CD14-positive monocyte (primary cell): ENCODE data around the gene TLK2. TPM values are rescaled to one million over a fixed set of nuclear protein-coding genes. Genes with fewer than 3 reads are reported as not detected.
A peak's percentile ranks its signal among the peaks of the same experiment; 100 is the strongest.

Experiments
- DNase-seq, 3 donors: peaks; one replicate each; pipeline ENCODE4 v3.0.0-alpha.2; 2011 to 2022
- H2AFZ ChIP-seq: 2 replicates; pipeline ENCODE4 v1.6.0; 2012; ENCODE audit warnings: mild to moderate bottlenecking, low read depth, low read length, inconsistent platforms; ENCODE audit not compliant: insufficient read depth, poor library complexity, severe bottlenecking
- H3K27ac ChIP-seq, 2 donors: 1 replicate in 1 of 2; 2 replicates in 1 of 2; pipeline ENCODE4 v1.5.1; 2012 to 2013; ENCODE audit warnings: low read length in 2 of 2, control low read depth in 1 of 2, inconsistent platforms in 1 of 2, low read depth in 1 of 2, mild to moderate bottlenecking in 1 of 2
- H3K27me3 ChIP-seq, 2 donors: one replicate each; pipeline versions ENCODE4 v1.6.0 to v1.6.1; 2011 to 2013; ENCODE audit warnings: low read length in 2 of 2; ENCODE audit not compliant: control insufficient read depth in 2 of 2, insufficient read depth in 2 of 2
- H3K36me3 ChIP-seq, 2 donors: replicated peaks in 1 of 2; 1 replicate in 1 of 2; 2 replicates in 1 of 2; pipeline versions ENCODE4 v1.5.1 to v1.6.1; 2012 to 2013; ENCODE audit warnings: low read length in 2 of 2, control low read depth in 1 of 2, inconsistent platforms in 1 of 2, mild to moderate bottlenecking in 1 of 2; ENCODE audit not compliant: insufficient read depth in 2 of 2, control insufficient read depth in 1 of 2
- H3K4me1 ChIP-seq, 2 donors: 1 replicate in 1 of 2; 2 replicates in 1 of 2; pipeline versions ENCODE4 v1.5.1 to v1.6.1; 2012 to 2013; ENCODE audit warnings: low read length in 2 of 2, control low read depth in 1 of 2, inconsistent platforms in 1 of 2, mild to moderate bottlenecking in 1 of 2, moderate library complexity in 1 of 2; ENCODE audit not compliant: insufficient read depth in 2 of 2, control insufficient read depth in 1 of 2
- H3K4me2 ChIP-seq: replicated peaks from 2 replicates; pipeline ENCODE3; 2012; ENCODE audit warnings: low read length, moderate library complexity, mild to moderate bottlenecking; ENCODE audit not compliant: poor library complexity, severe bottlenecking; ENCODE audit errors: extremely low read depth
- H3K4me3 ChIP-seq, 3 experiments: fragments of 200-600 bp in 1 of 3; sonication (generic) in 1 of 3; replicated peaks in 1 of 3; 1 replicate in 2 of 3; 2 replicates in 1 of 3; pipeline ENCODE4 v1.5.1; 2011 to 2013; ENCODE audit warnings: low read length in 3 of 3, mild to moderate bottlenecking in 3 of 3, control low read depth in 2 of 3, low read depth in 2 of 3, inconsistent platforms in 1 of 3, moderate library complexity in 1 of 3
- H3K79me2 ChIP-seq: 2 replicates; pipeline ENCODE4 v1.6.0; 2012; ENCODE audit warnings: mild to moderate bottlenecking, control low read depth, inconsistent platforms, low read length, moderate library complexity; ENCODE audit not compliant: insufficient read depth
- H3K9ac ChIP-seq: 2 replicates; pipeline ENCODE4 v1.6.0; 2017; ENCODE audit warnings: low read length, mild to moderate bottlenecking; ENCODE audit not compliant: insufficient read depth, poor library complexity, severe bottlenecking
- H3K9me3 ChIP-seq, 2 donors: replicated peaks in 1 of 2; 1 replicate in 1 of 2; 2 replicates in 1 of 2; pipeline versions ENCODE4 v1.5.1 to v1.6.1; 2012 to 2013; ENCODE audit warnings: low read length in 2 of 2, control low read depth in 1 of 2; ENCODE audit not compliant: control insufficient read depth in 1 of 2, insufficient read depth in 1 of 2
- H4K20me1 ChIP-seq: 2 replicates; pipeline ENCODE4 v1.6.0; 2012; ENCODE audit warnings: mild to moderate bottlenecking, low read length, control low read depth, moderate library complexity; ENCODE audit not compliant: insufficient read depth
- H3K27ac Mint-ChIP-seq, 7 donors: one replicate each; pipeline ENCODE4 v1.8.0; 2020; ENCODE audit warnings: mild to moderate bottlenecking in 7 of 7, mixed read lengths in 7 of 7, moderate library complexity in 6 of 7, inconsistent platforms in 2 of 7
- H3K27me3 Mint-ChIP-seq, 3 donors: one replicate each; pipeline ENCODE4 v1.8.0; 2021 to 2022; ENCODE audit warnings: low read depth in 3 of 3, mild to moderate bottlenecking in 3 of 3, mixed read lengths in 3 of 3, moderate library complexity in 3 of 3, inconsistent platforms in 1 of 3
- H3K36me3 Mint-ChIP-seq, 2 donors: one replicate each; pipeline ENCODE4 v1.8.0; 2020; ENCODE audit warnings: mixed read lengths in 2 of 2, inconsistent platforms in 1 of 2, mild to moderate bottlenecking in 1 of 2
- H3K4me1 Mint-ChIP-seq: one replicate; pipeline ENCODE4 v1.8.0; 2020; ENCODE audit warnings: mild to moderate bottlenecking, mixed read lengths
- H3K4me3 Mint-ChIP-seq, 2 donors: one replicate each; pipeline ENCODE4 v1.8.0; 2020; ENCODE audit warnings: mild to moderate bottlenecking in 2 of 2, mixed read lengths in 2 of 2, moderate library complexity in 1 of 2
- H3K9me3 Mint-ChIP-seq, 7 donors: one replicate each; pipeline ENCODE4 v1.8.0; 2020 to 2022; ENCODE audit warnings: mixed read lengths in 7 of 7, mild to moderate bottlenecking in 6 of 7, moderate library complexity in 6 of 7, inconsistent platforms in 2 of 7
- WGBS: methylation state at CpG from one replicate; pipeline ENCODE4 v1.1.5; 2013; ENCODE audit warnings: missing lambda C conversion rate; ENCODE audit not compliant: insufficient coverage; 5-methylcytosine and 5-hydroxymethylcytosine counted together
- intact Hi-C, 2 donors: fragments of 100-400 bp; cut with micrococcal nuclease; formaldehyde crosslinking; loops; one replicate each; pipeline versions ENCODE4 v1.15.0 to v1.15.1; 2023
- polyA plus RNA-seq, 3 donors: library from polyadenylated mRNA; depleted of rRNA in 1 of 3; unstranded in 2 of 3; stranded (reverse) in 1 of 3; fragments of 300-500 nt in 2 of 3; fragments of >200 nt in 1 of 3; fragmentation: Illumina TruSeq in 2 of 3; gene quantifications; 1 replicate in 2 of 3; 2 replicates in 1 of 3; pipeline ENCODE4 v1.2.3, GENCODE V29; 2012 to 2021
- TF ChIP-seq, protein P1 (sequence below): fragments of 200-600 bp; IDR thresholded peaks from one replicate; pipeline ENCODE4 v1.8.0; 2022; ENCODE audit warnings: antibody characterized with exemption, mild to moderate bottlenecking

TLK2 gene
- polyA plus RNA-seq, 3 donors: 4.0 to 28.2 (median 4.3) TPM

DNA sequence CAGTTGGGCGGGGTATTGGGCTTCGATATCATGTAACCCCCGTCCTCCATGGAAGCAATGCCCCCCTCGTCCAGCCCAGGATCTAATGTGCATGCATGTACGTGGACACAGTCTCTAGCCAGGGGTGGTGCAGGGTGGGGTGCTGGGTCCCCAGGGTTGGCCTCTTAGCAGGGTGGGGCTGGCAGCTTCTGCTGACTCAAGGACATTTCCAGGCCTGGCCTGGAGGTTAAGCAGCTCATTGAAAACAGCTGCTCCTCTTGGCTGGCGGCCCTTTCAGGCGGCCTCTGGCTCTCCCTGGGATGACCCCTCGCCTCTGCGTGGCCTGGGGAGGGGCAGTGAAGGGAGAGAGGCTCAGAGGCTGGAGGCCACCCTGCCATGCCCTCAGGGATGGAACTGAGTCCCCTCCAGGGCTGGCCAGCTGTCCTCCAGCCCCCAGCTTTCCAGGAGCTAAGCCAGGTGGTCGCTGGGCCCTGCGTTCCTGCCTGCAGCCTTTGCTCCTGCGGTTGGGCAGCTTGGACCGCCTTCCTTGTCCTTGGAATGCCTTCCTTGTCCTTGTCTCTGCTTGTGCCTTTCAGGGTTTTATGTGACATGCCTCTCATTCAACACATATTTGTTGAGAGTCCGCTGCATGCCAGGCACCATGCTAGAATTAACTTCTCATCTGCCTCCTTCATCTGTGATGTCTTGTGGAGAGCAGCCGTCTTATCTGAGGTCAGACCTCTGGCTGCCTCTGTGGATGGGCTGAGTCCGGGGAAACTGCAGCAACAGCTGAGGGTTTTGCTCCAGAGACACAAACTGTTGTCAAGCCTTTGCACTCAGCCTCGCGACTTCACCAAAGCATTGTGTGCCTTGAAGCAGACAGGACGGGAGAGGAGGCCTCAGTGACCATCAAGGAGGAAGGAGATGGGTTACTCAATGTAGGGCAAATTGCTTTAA lies 175.5 kb downstream of the TLK2 start:
- Histone ChIP-seq H3K36me3 (no peaks in the 10 kb centered on the region), H3K27me3 (peaks cover 0 to 17% of the 10 kb centered on the region in 2 donors), H3K79me2 (no peaks in the 10 kb centered on the region), H2AFZ (no peak overlapping the region), H3K4me2 (peak overlapping the region; percentile 94), H3K9ac (no peak overlapping the region), H3K27ac (no peak overlapping the region), H3K4me1 (peaks cover 26% of the 10 kb centered on the region in 2 donors), H4K20me1 (no peaks in the 10 kb centered on the region), H3K4me3 (peak overlapping the region in 1 of 3 experiments; percentile 78), H3K9me3 (no peaks in the 10 kb centered on the region)
- peaks cover 0 to 4% (median 0%) of the 10 kb centered on the region in 7 donors for H3K9me3 Mint-ChIP-seq
- TF ChIP-seq, protein P1, sequence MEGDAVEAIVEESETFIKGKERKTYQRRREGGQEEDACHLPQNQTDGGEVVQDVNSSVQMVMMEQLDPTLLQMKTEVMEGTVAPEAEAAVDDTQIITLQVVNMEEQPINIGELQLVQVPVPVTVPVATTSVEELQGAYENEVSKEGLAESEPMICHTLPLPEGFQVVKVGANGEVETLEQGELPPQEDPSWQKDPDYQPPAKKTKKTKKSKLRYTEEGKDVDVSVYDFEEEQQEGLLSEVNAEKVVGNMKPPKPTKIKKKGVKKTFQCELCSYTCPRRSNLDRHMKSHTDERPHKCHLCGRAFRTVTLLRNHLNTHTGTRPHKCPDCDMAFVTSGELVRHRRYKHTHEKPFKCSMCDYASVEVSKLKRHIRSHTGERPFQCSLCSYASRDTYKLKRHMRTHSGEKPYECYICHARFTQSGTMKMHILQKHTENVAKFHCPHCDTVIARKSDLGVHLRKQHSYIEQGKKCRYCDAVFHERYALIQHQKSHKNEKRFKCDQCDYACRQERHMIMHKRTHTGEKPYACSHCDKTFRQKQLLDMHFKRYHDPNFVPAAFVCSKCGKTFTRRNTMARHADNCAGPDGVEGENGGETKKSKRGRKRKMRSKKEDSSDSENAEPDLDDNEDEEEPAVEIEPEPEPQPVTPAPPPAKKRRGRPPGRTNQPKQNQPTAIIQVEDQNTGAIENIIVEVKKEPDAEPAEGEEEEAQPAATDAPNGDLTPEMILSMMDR: no peak
- peak overlapping the region in 1 of 2 donors; percentile 94 for H3K4me3 Mint-ChIP-seq
- intact Hi-C loops: no loop called here
- WGBS: 38% methylated on average over 17 of the region's 19 CpGs
- H3K27ac Mint-ChIP-seq: peak overlapping the region in 1 of 7 donors; percentile 64
- DNase-seq: no peak
- peaks cover 25 to 41% (median 29%) of the 10 kb centered on the region in 3 donors for H3K27me3 Mint-ChIP-seq
- peaks cover 28% of the 10 kb centered on the region for H3K4me1 Mint-ChIP-seq
- no peaks in the 10 kb centered on the region for H3K36me3 Mint-ChIP-seq

DNA sequence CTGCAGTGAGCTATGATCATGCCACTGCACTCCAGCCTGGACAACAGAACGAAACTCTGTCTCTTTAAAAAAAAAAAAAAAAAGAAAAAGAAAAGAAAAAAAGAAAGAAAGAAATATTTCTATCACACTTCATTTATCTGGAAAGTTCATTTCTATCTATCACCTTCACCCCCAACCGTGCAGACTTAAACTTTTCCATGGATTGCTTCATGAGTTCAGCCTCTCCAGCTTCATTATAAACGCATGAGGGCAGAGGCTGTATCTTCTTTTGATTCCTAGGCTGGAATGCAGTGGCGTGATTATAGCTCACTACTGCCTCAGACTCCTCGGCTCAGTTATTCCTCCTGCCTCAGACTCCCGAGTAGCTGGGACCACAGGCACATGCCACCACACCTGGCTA lies 177.0 kb downstream of the TLK2 start:
- TF ChIP-seq, protein P1: no peak
- no peak overlapping the region for H3K4me3 Mint-ChIP-seq
- no peaks in the 10 kb centered on the region for H3K36me3 Mint-ChIP-seq
- no peak for DNase-seq
- no peak overlapping the region for H3K27ac Mint-ChIP-seq
- H3K4me1 Mint-ChIP-seq: peaks cover 28% of the 10 kb centered on the region
- WGBS: 97% methylated on average over 4 of the region's 6 CpGs
- Histone ChIP-seq H3K9me3 (no peaks in the 10 kb centered on the region), H3K27me3 (peaks cover 0 to 17% of the 10 kb centered on the region in 2 donors), H3K9ac (no peak overlapping the region), H2AFZ (no peak overlapping the region), H4K20me1 (no peaks in the 10 kb centered on the region), H3K36me3 (no peaks in the 10 kb centered on the region), H3K27ac (no peak overlapping the region), H3K4me3 (no peak overlapping the region), H3K79me2 (no peaks in the 10 kb centered on the region), H3K4me2 (no peak overlapping the region), H3K4me1 (peaks cover 26% of the 10 kb centered on the region in 2 donors)
- H3K27me3 Mint-ChIP-seq: peaks cover 23 to 37% (median 24%) of the 10 kb centered on the region in 3 donors
- H3K9me3 Mint-ChIP-seq: peaks cover 2 to 10% (median 3%) of the 10 kb centered on the region in 7 donors
- intact Hi-C loops: no loop called here
